GM23338 (cell line): Measurements from ENCODE around the gene TUBG1. TPM values are rescaled to one million over a fixed set of nuclear protein-coding genes. Genes with fewer than 3 reads are reported as not detected.

Source experiments
- ATAC-seq: fragments of 200-7000 bp; cut with Tn5 transposase; 3 replicates; pipeline ENCODE4 v1.9.1; 2020
- DNase-seq: peaks from one replicate; pipeline ENCODE4 v3.0.0-alpha.2; 2015; ENCODE audit warnings: low spot score
- H2AFZ ChIP-seq: fragments of 200-600 bp; sonication (generic); 2 replicates; pipeline ENCODE4 v1.8.0; 2016; ENCODE audit warnings: antibody characterized with exemption, mild to moderate bottlenecking, moderate library complexity
- H3F3A ChIP-seq: fragments of 200-600 bp; sonication (generic); replicated peaks from 2 replicates; pipeline ENCODE4 v1.8.0; 2017; ENCODE audit warnings: antibody characterized with exemption, mixed run types, low read depth
- H3K27ac ChIP-seq: fragments of 200-600 bp; sonication (generic); 2 replicates; pipeline ENCODE4 v1.6.1; 2016; ENCODE audit warnings: low read depth
- H3K27me3 ChIP-seq: fragments of 200-600 bp; sonication (generic); 2 replicates; pipeline ENCODE4 v1.8.0; 2016; ENCODE audit warnings: mild to moderate bottlenecking, mixed run types, moderate library complexity; ENCODE audit not compliant: insufficient read depth
- H3K36me3 ChIP-seq: fragments of 200-600 bp; sonication (generic); 2 replicates; pipeline ENCODE4 v1.8.0; 2016; ENCODE audit warnings: mild to moderate bottlenecking; ENCODE audit not compliant: insufficient read depth
- H3K4me1 ChIP-seq: fragments of 200-600 bp; sonication (generic); 2 replicates; pipeline ENCODE4 v1.8.0; 2016; ENCODE audit warnings: mild to moderate bottlenecking, moderate library complexity; ENCODE audit not compliant: insufficient read depth
- H3K4me2 ChIP-seq: fragments of 200-600 bp; sonication (generic); 2 replicates; pipeline ENCODE4 v1.7.1; 2017; ENCODE audit warnings: mixed run types
- H3K4me3 ChIP-seq: fragments of 200-600 bp; sonication (generic); 2 replicates; pipeline ENCODE4 v1.6.1; 2016; ENCODE audit warnings: mixed run types
- H3K79me2 ChIP-seq: fragments of 200-600 bp; sonication (generic); replicated peaks from 2 replicates; pipeline ENCODE4 v1.8.0; 2017; ENCODE audit warnings: mild to moderate bottlenecking; ENCODE audit not compliant: insufficient read depth
- H3K9me2 ChIP-seq: fragments of 200-600 bp; sonication (generic); 2 replicates; pipeline ENCODE4 v1.8.0; 2017; ENCODE audit not compliant: insufficient read depth
- H4K20me1 ChIP-seq: fragments of 200-600 bp; sonication (generic); replicated peaks from 2 replicates; pipeline ENCODE4 v1.8.0; 2017; ENCODE audit warnings: mild to moderate bottlenecking; ENCODE audit not compliant: insufficient read depth
- H3K27ac Mint-ChIP-seq: 2 replicates; pipeline ENCODE4 v1.8.0; 2020; ENCODE audit warnings: inconsistent platforms, mild to moderate bottlenecking, moderate library complexity, mixed read lengths
- H3K27me3 Mint-ChIP-seq: 3 replicates; pipeline ENCODE4 v1.8.0; 2022; ENCODE audit warnings: low read depth, mild to moderate bottlenecking, moderate library complexity, mixed read lengths, inconsistent platforms; ENCODE audit not compliant: insufficient read depth, poor library complexity
- H3K36me3 Mint-ChIP-seq: 3 replicates; pipeline ENCODE4 v1.8.0; 2021; ENCODE audit warnings: low read depth, mild to moderate bottlenecking, inconsistent platforms, moderate library complexity, mixed read lengths
- H3K4me1 Mint-ChIP-seq: 3 replicates; pipeline ENCODE4 v1.8.0; 2020; ENCODE audit warnings: mild to moderate bottlenecking, inconsistent platforms, mixed read lengths
- H3K4me3 Mint-ChIP-seq: 3 replicates; pipeline ENCODE4 v1.8.0; 2021; ENCODE audit warnings: moderate library complexity, mild to moderate bottlenecking, inconsistent platforms, mixed read lengths
- H3K9me3 Mint-ChIP-seq: 3 replicates; pipeline ENCODE4 v1.8.0; 2020; ENCODE audit warnings: moderate library complexity, mild to moderate bottlenecking, inconsistent platforms, mixed read lengths
- EZH2 ChIP-seq: fragments of 200-600 bp; sonication (generic); IDR thresholded peaks from one replicate; pipeline ENCODE4 v1.8.0; 2017; ENCODE audit warnings: antibody characterized with exemption, mild to moderate bottlenecking, low read depth; ENCODE audit not compliant: unreplicated experiment
- EZH2phosphoT487 ChIP-seq: fragments of 200-600 bp; sonication (generic); IDR thresholded peaks from one replicate; pipeline ENCODE4 v1.8.1; 2018; ENCODE audit warnings: antibody characterized with exemption; ENCODE audit not compliant: unreplicated experiment
- JUNB ChIP-seq: IDR thresholded peaks from one replicate; pipeline ENCODE4 v1.6.1; 2016; ENCODE audit warnings: antibody characterized with exemption; ENCODE audit not compliant: unreplicated experiment
- NANOG ChIP-seq: IDR thresholded peaks from 2 replicates; pipeline ENCODE4 v1.6.1; 2016; ENCODE audit warnings: antibody characterized with exemption, borderline replicate concordance
- ZNF114 ChIP-seq: fragments of 250-450 bp; sonication (Bioruptor Pico); IDR thresholded peaks from 2 replicates; pipeline ENCODE4 v1.5.0; 2020; ENCODE audit warnings: mild to moderate bottlenecking, moderate library complexity
- ZNF331 ChIP-seq: fragments of 250-450 bp; sonication (Bioruptor Pico); IDR thresholded peaks from 2 replicates; pipeline ENCODE4 v1.5.0; 2020; ENCODE audit warnings: low read depth, mild to moderate bottlenecking, moderate library complexity
- polyA plus RNA-seq: library from polyadenylated mRNA; unstranded; fragments of >200 nt; fragmentation: Nextera tagmentation; extraction: Ambion mirVana; gene quantifications from 2 replicates; pipeline ENCODE4 v1.2.1, GENCODE V29; 2016
- total RNA-seq: library from RNA; depleted of rRNA; stranded (reverse); fragments of >200 nt; shearing (Covaris generic); gene quantifications from 2 replicates; pipeline ENCODE4 v1.2.3, GENCODE V29; 2014
- TF ChIP-seq, protein P1 (sequence below): IDR thresholded peaks from 2 replicates; pipeline ENCODE4 v1.6.1; 2016; ENCODE audit warnings: antibody characterized with exemption
- TF ChIP-seq, protein P2 (sequence below), 2 experiments: fragments of 200-600 bp in 1 of 2; sonication (generic) in 1 of 2; conservative IDR thresholded peaks; 2 replicates each; pipeline versions ENCODE4 v1.5.1 to v1.6.1; 2016 to 2017; ENCODE audit warnings: antibody characterized with exemption in 2 of 2, low read depth in 2 of 2, mild to moderate bottlenecking in 2 of 2, moderate library complexity in 1 of 2
- TF ChIP-seq, protein P3 (sequence below): IDR thresholded peaks from one replicate; pipeline ENCODE4 v1.6.1; 2018; ENCODE audit warnings: antibody characterized with exemption; ENCODE audit not compliant: unreplicated experiment
- TF ChIP-seq, protein P4 (sequence below): fragments of 250-450 bp; sonication (Bioruptor Pico); IDR thresholded peaks from 2 replicates; pipeline ENCODE4 v1.5.0; 2020; ENCODE audit warnings: mild to moderate bottlenecking, moderate library complexity

The TUBG1 gene
- total and polyA plus RNA-seq, 2 experiments from 2014 or later: 101 to 117 TPM

DNA sequence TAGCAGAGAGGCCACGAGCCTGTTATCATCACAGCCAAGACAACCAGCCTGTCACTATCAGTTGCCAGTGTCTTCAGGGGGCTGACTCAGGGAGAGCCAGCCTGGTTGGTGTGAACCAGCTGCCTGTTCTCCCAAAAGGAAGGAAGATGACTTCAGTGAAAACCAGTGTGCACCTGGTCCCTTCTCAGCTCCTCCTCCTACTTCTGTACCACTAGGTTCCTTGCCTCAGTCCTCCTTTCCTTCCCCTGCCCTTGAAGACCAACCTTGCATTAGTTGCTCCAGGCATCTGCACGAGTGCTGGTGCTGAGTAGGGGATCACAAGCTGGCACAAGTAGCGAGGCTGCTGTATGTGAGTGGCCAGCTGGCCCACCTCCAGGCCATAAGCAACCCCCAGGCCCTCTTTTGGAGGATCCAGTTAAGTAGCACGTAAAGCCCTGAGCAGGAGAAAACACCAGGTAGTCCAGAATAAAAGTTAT, 8.5 kb downstream of the TUBG1 start:
- ATAC-seq (peak; percentile 15; the same call in 2 of the 3 replicates), DNase-seq (no peak)
- Histone ChIP-seq H3K27ac (peak overlapping the region; percentile 87), H2AFZ (no peak overlapping the region), H3K4me2 (no peak overlapping the region), H3K4me3 (no peak overlapping the region), H3F3A (peaks cover 2% of the 10 kb centered on the region; the same call in 1 of the 2 replicates), H4K20me1 (peaks cover 1% of the 10 kb centered on the region; the same call in 1 of the 2 replicates), H3K36me3 (peaks cover 5% of the 10 kb centered on the region; the same call in 1 of the 2 replicates), H3K9me2 (no peaks in the 10 kb centered on the region), H3K27me3 (no peaks in the 10 kb centered on the region), H3K4me1 (peaks cover 6% of the 10 kb centered on the region), H3K79me2 (no peaks in the 10 kb centered on the region)
- peaks cover 29% of the 10 kb centered on the region for H3K36me3 Mint-ChIP-seq
- H3K9me3 Mint-ChIP-seq: no peaks in the 10 kb centered on the region
- no peak overlapping the region for H3K27ac Mint-ChIP-seq
- H3K4me3 Mint-ChIP-seq: no peak overlapping the region
- H3K4me1 Mint-ChIP-seq: peaks cover 13% of the 10 kb centered on the region; the same call in 2 of the 3 replicates
- peaks cover 7% of the 10 kb centered on the region for H3K27me3 Mint-ChIP-seq
- TF ChIP-seq EZH2 (no peak), ZNF331 (no peak), ZNF114 (CRISPR knock-in tag) (no peak), JUNB (no peak), EZH2phosphoT487 (no peak), NANOG (no peak)
- TF ChIP-seq, protein P1, sequence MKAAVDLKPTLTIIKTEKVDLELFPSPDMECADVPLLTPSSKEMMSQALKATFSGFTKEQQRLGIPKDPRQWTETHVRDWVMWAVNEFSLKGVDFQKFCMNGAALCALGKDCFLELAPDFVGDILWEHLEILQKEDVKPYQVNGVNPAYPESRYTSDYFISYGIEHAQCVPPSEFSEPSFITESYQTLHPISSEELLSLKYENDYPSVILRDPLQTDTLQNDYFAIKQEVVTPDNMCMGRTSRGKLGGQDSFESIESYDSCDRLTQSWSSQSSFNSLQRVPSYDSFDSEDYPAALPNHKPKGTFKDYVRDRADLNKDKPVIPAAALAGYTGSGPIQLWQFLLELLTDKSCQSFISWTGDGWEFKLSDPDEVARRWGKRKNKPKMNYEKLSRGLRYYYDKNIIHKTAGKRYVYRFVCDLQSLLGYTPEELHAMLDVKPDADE: no peak
- TF ChIP-seq, protein P2, sequence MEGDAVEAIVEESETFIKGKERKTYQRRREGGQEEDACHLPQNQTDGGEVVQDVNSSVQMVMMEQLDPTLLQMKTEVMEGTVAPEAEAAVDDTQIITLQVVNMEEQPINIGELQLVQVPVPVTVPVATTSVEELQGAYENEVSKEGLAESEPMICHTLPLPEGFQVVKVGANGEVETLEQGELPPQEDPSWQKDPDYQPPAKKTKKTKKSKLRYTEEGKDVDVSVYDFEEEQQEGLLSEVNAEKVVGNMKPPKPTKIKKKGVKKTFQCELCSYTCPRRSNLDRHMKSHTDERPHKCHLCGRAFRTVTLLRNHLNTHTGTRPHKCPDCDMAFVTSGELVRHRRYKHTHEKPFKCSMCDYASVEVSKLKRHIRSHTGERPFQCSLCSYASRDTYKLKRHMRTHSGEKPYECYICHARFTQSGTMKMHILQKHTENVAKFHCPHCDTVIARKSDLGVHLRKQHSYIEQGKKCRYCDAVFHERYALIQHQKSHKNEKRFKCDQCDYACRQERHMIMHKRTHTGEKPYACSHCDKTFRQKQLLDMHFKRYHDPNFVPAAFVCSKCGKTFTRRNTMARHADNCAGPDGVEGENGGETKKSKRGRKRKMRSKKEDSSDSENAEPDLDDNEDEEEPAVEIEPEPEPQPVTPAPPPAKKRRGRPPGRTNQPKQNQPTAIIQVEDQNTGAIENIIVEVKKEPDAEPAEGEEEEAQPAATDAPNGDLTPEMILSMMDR (conservative IDR thresholded peaks at IDR 0.05; ENCODE audit: low read depth in 2 of 2): no peak
- TF ChIP-seq, protein P3, sequence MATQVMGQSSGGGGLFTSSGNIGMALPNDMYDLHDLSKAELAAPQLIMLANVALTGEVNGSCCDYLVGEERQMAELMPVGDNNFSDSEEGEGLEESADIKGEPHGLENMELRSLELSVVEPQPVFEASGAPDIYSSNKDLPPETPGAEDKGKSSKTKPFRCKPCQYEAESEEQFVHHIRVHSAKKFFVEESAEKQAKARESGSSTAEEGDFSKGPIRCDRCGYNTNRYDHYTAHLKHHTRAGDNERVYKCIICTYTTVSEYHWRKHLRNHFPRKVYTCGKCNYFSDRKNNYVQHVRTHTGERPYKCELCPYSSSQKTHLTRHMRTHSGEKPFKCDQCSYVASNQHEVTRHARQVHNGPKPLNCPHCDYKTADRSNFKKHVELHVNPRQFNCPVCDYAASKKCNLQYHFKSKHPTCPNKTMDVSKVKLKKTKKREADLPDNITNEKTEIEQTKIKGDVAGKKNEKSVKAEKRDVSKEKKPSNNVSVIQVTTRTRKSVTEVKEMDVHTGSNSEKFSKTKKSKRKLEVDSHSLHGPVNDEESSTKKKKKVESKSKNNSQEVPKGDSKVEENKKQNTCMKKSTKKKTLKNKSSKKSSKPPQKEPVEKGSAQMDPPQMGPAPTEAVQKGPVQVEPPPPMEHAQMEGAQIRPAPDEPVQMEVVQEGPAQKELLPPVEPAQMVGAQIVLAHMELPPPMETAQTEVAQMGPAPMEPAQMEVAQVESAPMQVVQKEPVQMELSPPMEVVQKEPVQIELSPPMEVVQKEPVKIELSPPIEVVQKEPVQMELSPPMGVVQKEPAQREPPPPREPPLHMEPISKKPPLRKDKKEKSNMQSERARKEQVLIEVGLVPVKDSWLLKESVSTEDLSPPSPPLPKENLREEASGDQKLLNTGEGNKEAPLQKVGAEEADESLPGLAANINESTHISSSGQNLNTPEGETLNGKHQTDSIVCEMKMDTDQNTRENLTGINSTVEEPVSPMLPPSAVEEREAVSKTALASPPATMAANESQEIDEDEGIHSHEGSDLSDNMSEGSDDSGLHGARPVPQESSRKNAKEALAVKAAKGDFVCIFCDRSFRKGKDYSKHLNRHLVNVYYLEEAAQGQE: no peak
- TF ChIP-seq, protein P4, sequence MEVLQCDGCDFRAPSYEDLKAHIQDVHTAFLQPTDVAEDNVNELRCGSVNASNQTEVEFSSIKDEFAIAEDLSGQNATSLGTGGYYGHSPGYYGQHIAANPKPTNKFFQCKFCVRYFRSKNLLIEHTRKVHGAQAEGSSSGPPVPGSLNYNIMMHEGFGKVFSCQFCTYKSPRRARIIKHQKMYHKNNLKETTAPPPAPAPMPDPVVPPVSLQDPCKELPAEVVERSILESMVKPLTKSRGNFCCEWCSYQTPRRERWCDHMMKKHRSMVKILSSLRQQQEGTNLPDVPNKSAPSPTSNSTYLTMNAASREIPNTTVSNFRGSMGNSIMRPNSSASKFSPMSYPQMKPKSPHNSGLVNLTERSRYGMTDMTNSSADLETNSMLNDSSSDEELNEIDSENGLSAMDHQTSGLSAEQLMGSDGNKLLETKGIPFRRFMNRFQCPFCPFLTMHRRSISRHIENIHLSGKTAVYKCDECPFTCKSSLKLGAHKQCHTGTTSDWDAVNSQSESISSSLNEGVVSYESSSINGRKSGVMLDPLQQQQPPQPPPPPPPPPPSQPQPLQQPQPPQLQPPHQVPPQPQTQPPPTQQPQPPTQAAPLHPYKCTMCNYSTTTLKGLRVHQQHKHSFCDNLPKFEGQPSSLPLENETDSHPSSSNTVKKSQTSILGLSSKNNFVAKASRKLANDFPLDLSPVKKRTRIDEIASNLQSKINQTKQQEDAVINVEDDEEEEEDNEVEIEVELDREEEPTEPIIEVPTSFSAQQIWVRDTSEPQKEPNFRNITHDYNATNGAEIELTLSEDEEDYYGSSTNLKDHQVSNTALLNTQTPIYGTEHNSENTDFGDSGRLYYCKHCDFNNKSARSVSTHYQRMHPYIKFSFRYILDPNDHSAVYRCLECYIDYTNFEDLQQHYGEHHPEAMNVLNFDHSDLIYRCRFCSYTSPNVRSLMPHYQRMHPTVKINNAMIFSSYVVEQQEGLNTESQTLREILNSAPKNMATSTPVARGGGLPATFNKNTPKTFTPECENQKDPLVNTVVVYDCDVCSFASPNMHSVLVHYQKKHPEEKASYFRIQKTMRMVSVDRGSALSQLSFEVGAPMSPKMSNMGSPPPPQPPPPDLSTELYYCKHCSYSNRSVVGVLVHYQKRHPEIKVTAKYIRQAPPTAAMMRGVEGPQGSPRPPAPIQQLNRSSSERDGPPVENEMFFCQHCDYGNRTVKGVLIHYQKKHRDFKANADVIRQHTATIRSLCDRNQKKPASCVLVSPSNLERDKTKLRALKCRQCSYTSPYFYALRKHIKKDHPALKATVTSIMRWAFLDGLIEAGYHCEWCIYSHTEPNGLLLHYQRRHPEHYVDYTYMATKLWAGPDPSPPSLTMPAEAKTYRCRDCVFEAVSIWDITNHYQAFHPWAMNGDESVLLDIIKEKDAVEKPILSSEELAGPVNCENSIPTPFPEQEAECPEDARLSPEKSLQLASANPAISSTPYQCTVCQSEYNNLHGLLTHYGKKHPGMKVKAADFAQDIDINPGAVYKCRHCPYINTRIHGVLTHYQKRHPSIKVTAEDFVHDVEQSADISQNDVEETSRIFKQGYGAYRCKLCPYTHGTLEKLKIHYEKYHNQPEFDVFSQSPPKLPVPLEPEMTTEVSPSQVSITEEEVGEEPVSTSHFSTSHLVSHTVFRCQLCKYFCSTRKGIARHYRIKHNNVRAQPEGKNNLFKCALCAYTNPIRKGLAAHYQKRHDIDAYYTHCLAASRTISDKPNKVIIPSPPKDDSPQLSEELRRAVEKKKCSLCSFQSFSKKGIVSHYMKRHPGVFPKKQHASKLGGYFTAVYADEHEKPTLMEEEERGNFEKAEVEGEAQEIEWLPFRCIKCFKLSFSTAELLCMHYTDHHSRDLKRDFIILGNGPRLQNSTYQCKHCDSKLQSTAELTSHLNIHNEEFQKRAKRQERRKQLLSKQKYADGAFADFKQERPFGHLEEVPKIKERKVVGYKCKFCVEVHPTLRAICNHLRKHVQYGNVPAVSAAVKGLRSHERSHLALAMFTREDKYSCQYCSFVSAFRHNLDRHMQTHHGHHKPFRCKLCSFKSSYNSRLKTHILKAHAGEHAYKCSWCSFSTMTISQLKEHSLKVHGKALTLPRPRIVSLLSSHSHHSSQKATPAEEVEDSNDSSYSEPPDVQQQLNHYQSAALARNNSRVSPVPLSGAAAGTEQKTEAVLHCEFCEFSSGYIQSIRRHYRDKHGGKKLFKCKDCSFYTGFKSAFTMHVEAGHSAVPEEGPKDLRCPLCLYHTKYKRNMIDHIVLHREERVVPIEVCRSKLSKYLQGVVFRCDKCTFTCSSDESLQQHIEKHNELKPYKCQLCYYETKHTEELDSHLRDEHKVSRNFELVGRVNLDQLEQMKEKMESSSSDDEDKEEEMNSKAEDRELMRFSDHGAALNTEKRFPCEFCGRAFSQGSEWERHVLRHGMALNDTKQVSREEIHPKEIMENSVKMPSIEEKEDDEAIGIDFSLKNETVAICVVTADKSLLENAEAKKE (CRISPR knock-in tag): no peak
